Measurements from ENCODE around the gene UVRAG.

GRCh38 chr11:76158394-76159302 is 343.6 kb downstream of the UVRAG start:
- TF ChIP-seq POLR2A (IDR thresholded peaks at IDR 0.05) (no peak), CTCF (IDR thresholded peaks at IDR 0.05 in 8 of 11, conservative IDR thresholded peaks at IDR 0.05 in 3 of 11) (no peak)

Measured in spleen (tissue), 7 donors.